GM12892 (cell line): ENCODE measurements around the gene DYNC2LI1.

Source experiments
- POLR2AphosphoS5 ChIP-seq: IDR thresholded peaks from 2 replicates; pipeline ENCODE4 v1.6.1; 2011; ENCODE audit warnings: low read depth, low read length, control low read depth
- TAF1 ChIP-seq: IDR thresholded peaks from 2 replicates; pipeline ENCODE4 v1.6.1; 2011; ENCODE audit warnings: low read depth, mild to moderate bottlenecking, control low read depth, low read length, borderline replicate concordance

DNA sequence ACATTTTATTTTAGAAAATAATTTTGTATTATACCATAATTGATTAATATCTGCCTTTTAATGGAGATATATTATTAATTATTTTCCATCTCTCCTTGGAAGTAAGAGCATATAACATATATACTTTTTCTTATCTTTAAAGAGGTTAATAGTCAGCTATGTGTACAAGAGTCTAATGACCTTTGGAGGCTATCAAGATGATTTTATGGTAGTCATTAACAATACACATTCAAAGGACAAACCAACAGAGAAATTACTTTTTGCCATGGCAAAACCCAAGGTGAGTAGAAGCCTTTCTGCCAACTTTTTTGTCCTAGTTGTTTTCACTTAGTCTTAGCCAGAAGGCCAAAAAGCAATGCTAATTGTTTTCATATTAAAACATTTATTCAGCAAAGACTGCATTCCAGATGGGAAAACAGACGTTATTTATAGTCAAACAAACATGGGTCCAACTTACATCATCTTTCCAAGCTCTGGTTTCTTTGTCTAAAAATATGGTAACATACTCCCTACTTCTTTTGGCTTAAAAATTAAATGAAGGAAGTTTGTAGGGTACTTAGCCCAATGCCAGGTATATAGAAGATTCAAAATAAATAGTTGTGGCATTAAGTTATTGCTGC is 9.6 kb upstream of the DYNC2LI1 start:
- no peak for TF ChIP-seq POLR2AphosphoS5
- no peak for TF ChIP-seq TAF1
